PFSK-1 (cell line): ENCODE measurements around the gene NUP58.

Experiments
- REST ChIP-seq, 2 experiments: IDR thresholded peaks; 2 replicates each; pipeline versions ENCODE4 v1.6.1 to v1.8.0; 2011 to 2012; ENCODE audit warnings: low read depth in 2 of 2, low read length in 2 of 2, control low read depth in 1 of 2, inconsistent platforms in 1 of 2, mild to moderate bottlenecking in 1 of 2, moderate library complexity in 1 of 2; ENCODE audit not compliant: insufficient read depth in 1 of 2
- SIN3A ChIP-seq: IDR thresholded peaks from 2 replicates; pipeline ENCODE4 v1.6.1; 2012; ENCODE audit warnings: mild to moderate bottlenecking, low read length, moderate library complexity, borderline replicate concordance; ENCODE audit not compliant: insufficient read depth
- TAF1 ChIP-seq: IDR thresholded peaks from 2 replicates; pipeline ENCODE4 v1.6.1; 2012; ENCODE audit warnings: low read length, control low read depth, borderline replicate concordance; ENCODE audit not compliant: insufficient read depth

- TF ChIP-seq REST (IDR thresholded peaks at IDR 0.05; ENCODE audit: insufficient read depth in 1 of 2, low read depth in 2 of 2, low read length in 2 of 2) (no peak), SIN3A (no peak), TAF1 (no peak)
Observed at GRCh38 chr13:25351404-25351803, 50.0 kb downstream of the NUP58 start.
